Neuronal stem cell (in vitro differentiated cells): ENCODE data around the gene SYNJ1.
"Not testable (repeated sequence)": the region's sequence is repeated elsewhere in the genome, so short reads cannot be mapped to it uniquely, and the experiment has no call there.

Source experiments
- DNase-seq: peaks from one replicate; pipeline ENCODE4 v3.0.0-alpha.2; 2013; ENCODE audit warnings: low spot score
- H2AFZ ChIP-seq: one replicate; pipeline ENCODE4 v1.6.1; 2013; ENCODE audit warnings: mild to moderate bottlenecking, low read length, inconsistent platforms
- H2AK5ac ChIP-seq: 2 replicates; pipeline ENCODE4 v1.6.1; 2013; ENCODE audit warnings: low read depth, mild to moderate bottlenecking, inconsistent platforms, low read length, moderate library complexity, mixed read lengths
- H2BK120ac ChIP-seq: 2 replicates; pipeline ENCODE4 v1.6.1; 2013; ENCODE audit warnings: low read depth, mild to moderate bottlenecking, inconsistent platforms, low read length, moderate library complexity, mixed read lengths
- H2BK12ac ChIP-seq: one replicate; pipeline ENCODE4 v1.6.1; 2013; ENCODE audit warnings: low read length, inconsistent platforms
- H2BK15ac ChIP-seq: 2 replicates; pipeline ENCODE4 v1.6.1; 2013; ENCODE audit warnings: mild to moderate bottlenecking, low read length, inconsistent platforms, mixed read lengths
- H2BK5ac ChIP-seq: one replicate; pipeline ENCODE4 v1.6.1; 2013; ENCODE audit warnings: inconsistent platforms, mild to moderate bottlenecking, low read length, moderate library complexity
- H3K14ac ChIP-seq: one replicate; pipeline ENCODE4 v1.6.1; 2013; ENCODE audit warnings: low read length, inconsistent platforms
- H3K18ac ChIP-seq: 2 replicates; pipeline ENCODE4 v1.6.1; 2013; ENCODE audit warnings: low read length, inconsistent platforms
- H3K23ac ChIP-seq: 2 replicates; pipeline ENCODE4 v1.6.1; 2013; ENCODE audit warnings: low read depth, mild to moderate bottlenecking, mixed read lengths, low read length, inconsistent platforms; ENCODE audit not compliant: poor library complexity
- H3K27ac ChIP-seq: replicated peaks from 3 replicates; pipeline ENCODE4 v1.5.1; 2013; ENCODE audit warnings: low read length, inconsistent platforms
- H3K27me3 ChIP-seq, 3 experiments: 2 replicates each; pipeline ENCODE4 v1.6.1; 2013; ENCODE audit warnings: low read length in 3 of 3, mild to moderate bottlenecking in 2 of 3, inconsistent platforms in 1 of 3, low read depth in 1 of 3, mixed read lengths in 1 of 3, moderate library complexity in 1 of 3; ENCODE audit not compliant: control insufficient read depth in 3 of 3, insufficient read depth in 3 of 3
- H3K36me3 ChIP-seq, 2 donors: replicated peaks in 1 of 2; 2 replicates each; pipeline ENCODE4 v1.6.1; 2013; ENCODE audit warnings: low read length in 2 of 2; ENCODE audit not compliant: control insufficient read depth in 2 of 2, insufficient read depth in 2 of 2
- H3K4ac ChIP-seq: 2 replicates; pipeline ENCODE4 v1.6.1; 2013; ENCODE audit warnings: inconsistent platforms, mild to moderate bottlenecking, low read length, moderate library complexity
- H3K4me1 ChIP-seq, 2 donors: 1 replicate in 1 of 2; 2 replicates in 1 of 2; pipeline ENCODE4 v1.6.1; 2013; ENCODE audit warnings: low read length in 2 of 2, low read depth in 1 of 2; ENCODE audit not compliant: control insufficient read depth in 2 of 2, insufficient read depth in 1 of 2
- H3K4me2 ChIP-seq: one replicate; pipeline ENCODE4 v1.6.1; 2013; ENCODE audit warnings: mild to moderate bottlenecking, low read length, inconsistent platforms; ENCODE audit not compliant: insufficient read depth, poor library complexity, severe bottlenecking
- H3K4me3 ChIP-seq, 2 donors: 2 replicates each; pipeline ENCODE4 v1.5.1; 2013; ENCODE audit warnings: low read length in 2 of 2, mild to moderate bottlenecking in 2 of 2, inconsistent platforms in 1 of 2, moderate library complexity in 1 of 2
- H3K79me1 ChIP-seq: one replicate; pipeline ENCODE4 v1.6.1; 2013; ENCODE audit warnings: low read depth, mild to moderate bottlenecking, inconsistent platforms, low read length, moderate library complexity
- H3K9ac ChIP-seq: one replicate; pipeline ENCODE4 v1.6.1; 2013; ENCODE audit warnings: mild to moderate bottlenecking, low read depth, low read length, inconsistent platforms; ENCODE audit not compliant: poor library complexity
- H3K9me3 ChIP-seq, 2 donors: replicated peaks in 1 of 2; 2 replicates each; pipeline versions ENCODE3 to v1.6.1; 2013; ENCODE audit warnings: low read length in 2 of 2, mild to moderate bottlenecking in 2 of 2, inconsistent platforms in 1 of 2, low read depth in 1 of 2, mixed read lengths in 1 of 2, moderate library complexity in 1 of 2; ENCODE audit not compliant: control insufficient read depth in 2 of 2, insufficient read depth in 1 of 2
- H4K8ac ChIP-seq: one replicate; pipeline ENCODE4 v1.6.1; 2013; ENCODE audit warnings: low read depth, mild to moderate bottlenecking, inconsistent platforms, low read length, moderate library complexity
- H4K91ac ChIP-seq: one replicate; pipeline ENCODE4 v1.6.1; 2013; ENCODE audit warnings: low read length, low read depth, mild to moderate bottlenecking, inconsistent platforms; ENCODE audit not compliant: poor library complexity
- WGBS, 2 donors: extraction: QIAGEN DNeasy Blood & Tissue Kit; methylation state at CpG; one replicate each; pipeline ENCODE4 v1.1.7; 2013; ENCODE audit warnings: missing lambda C conversion rate in 2 of 2, mixed read lengths in 1 of 2; ENCODE audit not compliant: insufficient read length in 2 of 2, insufficient replicate concordance in 1 of 2; ENCODE audit errors: extremely low coverage in 2 of 2; 5-methylcytosine and 5-hydroxymethylcytosine counted together

Gene SYNJ1

GRCh38 chr21:32661981-32662380 lies 65.8 kb downstream of the SYNJ1 start:
- not testable (repeated sequence) for H3K23ac ChIP-seq, H3K4me2 ChIP-seq, H4K8ac ChIP-seq, H3K4me1 ChIP-seq, H4K91ac ChIP-seq, H2AFZ ChIP-seq, H3K9me3 ChIP-seq, H3K18ac ChIP-seq, H2BK5ac ChIP-seq, H3K14ac ChIP-seq, H2BK120ac ChIP-seq, H3K9ac ChIP-seq, H3K79me1 ChIP-seq, H3K27ac ChIP-seq, H2BK12ac ChIP-seq, H3K27me3 ChIP-seq, H3K4me3 ChIP-seq, DNase-seq, H2BK15ac ChIP-seq, H2AK5ac ChIP-seq, H3K4ac ChIP-seq
- WGBS, 2 donors: no CpG with 5 or more reads among the region's 10 CpGs
- H3K36me3 ChIP-seq: peaks cover 0 to 23% of the 10 kb centered on the region in 2 donors

DNA sequence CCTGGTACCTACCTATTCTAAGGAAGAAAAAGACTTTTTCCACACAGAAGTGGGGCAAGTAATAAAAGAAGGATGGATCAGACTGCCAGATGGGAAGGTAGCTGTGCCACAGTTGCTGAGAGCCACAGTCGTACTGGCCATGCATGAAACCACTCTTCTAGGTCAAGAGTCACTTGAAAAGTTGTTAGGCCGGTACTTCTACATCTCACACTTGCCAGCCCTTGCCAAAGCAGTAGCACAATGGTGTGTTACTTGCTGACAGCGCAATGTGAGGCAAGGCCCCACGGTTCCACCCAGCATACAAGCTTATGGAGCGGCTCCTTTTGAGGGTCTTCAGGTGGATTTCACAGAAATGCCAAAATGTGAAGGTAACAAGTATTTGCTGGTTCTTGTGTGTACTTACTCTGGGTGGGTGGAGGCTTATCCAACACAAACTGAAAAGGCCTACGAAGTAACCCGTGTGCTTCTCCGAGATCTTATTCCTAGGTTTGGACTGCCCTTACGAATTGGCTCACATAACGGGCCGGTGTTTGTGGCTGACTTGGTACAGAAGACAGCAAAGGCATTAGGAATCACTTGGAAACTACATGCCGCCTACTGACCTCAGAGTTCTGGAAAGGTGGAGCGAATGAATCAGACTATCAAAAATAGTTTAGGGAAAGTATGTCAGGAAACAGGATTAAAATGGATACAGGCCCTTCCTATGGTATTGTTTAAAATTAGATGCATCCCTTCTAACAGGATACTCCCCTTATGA lies 66.6 kb downstream of the SYNJ1 start:
- H2AK5ac ChIP-seq, H3K4me2 ChIP-seq, H3K14ac ChIP-seq, H3K18ac ChIP-seq, DNase-seq, H3K4ac ChIP-seq, H2BK5ac ChIP-seq, H2BK120ac ChIP-seq, H3K79me1 ChIP-seq, H2AFZ ChIP-seq, H3K4me1 ChIP-seq, H3K9ac ChIP-seq, H3K27me3 ChIP-seq, H2BK15ac ChIP-seq, H3K4me3 ChIP-seq, H2BK12ac ChIP-seq, H4K8ac ChIP-seq, H3K23ac ChIP-seq, H3K9me3 ChIP-seq, H4K91ac ChIP-seq, H3K27ac ChIP-seq: not testable (repeated sequence)
- no CpG with 5 or more reads among the region's 13 CpGs for WGBS, 2 donors
- peaks cover 0 to 20% of the 10 kb centered on the region in 2 donors for H3K36me3 ChIP-seq

GRCh38 chr21:32658524-32658923 lies 69.3 kb downstream of the SYNJ1 start:
- Histone ChIP-seq H3K79me1 (no peaks in the 10 kb centered on the region), H3K9ac (no peak overlapping the region), H2BK5ac (no peak overlapping the region), H3K4me1 (no peaks in the 10 kb centered on the region), H2BK12ac (no peak overlapping the region), H3K14ac (no peak overlapping the region), H3K18ac (no peak overlapping the region), H4K8ac (no peak overlapping the region), H4K91ac (no peak overlapping the region), H3K27ac (no peak overlapping the region), H3K9me3 (no peaks in the 10 kb centered on the region), H3K4me3 (no peak overlapping the region), H2BK15ac (no peak overlapping the region), H2BK120ac (no peak overlapping the region), H3K4ac (no peak overlapping the region), H3K4me2 (no peak overlapping the region), H2AK5ac (no peak overlapping the region), H2AFZ (no peak overlapping the region), H3K23ac (no peak overlapping the region), H3K27me3 (no peaks in the 10 kb centered on the region), H3K36me3 (peaks cover 0 to 3% of the 10 kb centered on the region in 2 donors)
- WGBS, 2 donors: no CpG with 5 or more reads among the region's 9 CpGs
- DNase-seq: no peak

GRCh38 chr21:32653326-32653901 lies 74.4 kb downstream of the SYNJ1 start:
- Histone ChIP-seq H3K27ac (no peak overlapping the region), H3K36me3 (no peaks in the 10 kb centered on the region), H2BK12ac (no peak overlapping the region), H4K91ac (no peak overlapping the region), H2BK15ac (no peak overlapping the region), H2BK5ac (no peak overlapping the region), H3K4ac (no peak overlapping the region), H3K9me3 (no peaks in the 10 kb centered on the region), H3K14ac (no peak overlapping the region), H3K4me2 (no peak overlapping the region), H3K27me3 (no peaks in the 10 kb centered on the region), H3K9ac (no peak overlapping the region), H2AK5ac (no peak overlapping the region), H3K79me1 (no peaks in the 10 kb centered on the region), H2AFZ (no peak overlapping the region), H3K18ac (no peak overlapping the region), H3K4me1 (no peaks in the 10 kb centered on the region), H3K4me3 (no peak overlapping the region), H3K23ac (no peak overlapping the region), H4K8ac (no peak overlapping the region), H2BK120ac (no peak overlapping the region)
- DNase-seq: peak; percentile 5
- no CpG with 5 or more reads among the region's 2 CpGs for WGBS, 2 donors
